Lower leg skin (tissue), 3 donors: Measurements from ENCODE around the gene PSEN1.

ENCODE experiments used
- POLR2A ChIP-seq, 2 donors: fragments of 450-650 bp; IDR thresholded peaks; one replicate each; pipeline ENCODE4 v1.6.1; 2016 to 2017; ENCODE audit warnings: antibody characterized with exemption in 2 of 2, mild to moderate bottlenecking in 1 of 2, moderate library complexity in 1 of 2
- TF ChIP-seq, protein P1 (sequence below), 3 donors: fragments of 450-650 bp; IDR thresholded peaks; one replicate each; pipeline ENCODE4 v1.5.1; 2016; ENCODE audit warnings: antibody characterized with exemption in 3 of 3, mild to moderate bottlenecking in 3 of 3, moderate library complexity in 2 of 3

DNA sequence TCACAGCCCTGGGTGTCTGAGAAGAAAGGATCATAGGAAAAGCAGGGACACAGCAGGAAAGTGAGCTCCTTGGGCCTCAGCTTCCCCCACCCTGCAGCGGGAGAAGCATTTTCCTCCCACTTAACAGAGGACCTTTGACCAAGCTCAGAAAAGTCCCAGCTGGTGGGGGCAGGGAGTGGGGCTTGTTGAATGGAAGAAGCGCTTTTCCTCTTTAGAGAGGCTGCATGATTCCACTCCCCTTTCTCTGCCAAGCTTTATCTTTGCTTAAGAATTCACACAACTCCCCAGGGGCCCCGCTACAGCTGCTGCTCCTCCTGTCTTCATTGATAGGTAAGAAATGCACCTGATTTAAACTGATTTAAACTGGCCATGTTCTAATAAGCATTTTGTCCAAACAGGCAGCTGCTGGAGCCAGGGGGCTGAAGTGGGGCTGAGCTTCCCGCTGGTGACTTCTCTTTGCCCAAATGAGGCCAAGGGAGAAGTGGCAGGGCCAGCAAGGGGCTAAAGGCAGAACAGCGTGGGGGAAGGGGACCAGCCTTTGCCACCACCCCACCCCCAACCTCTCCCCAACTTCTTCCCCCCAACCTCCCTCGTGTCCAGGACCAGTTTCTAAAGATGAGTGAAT lies 99.3 kb downstream of the PSEN1 start:
- no peak for TF ChIP-seq POLR2A (IDR thresholded peaks at IDR 0.05)
- TF ChIP-seq, protein P1, sequence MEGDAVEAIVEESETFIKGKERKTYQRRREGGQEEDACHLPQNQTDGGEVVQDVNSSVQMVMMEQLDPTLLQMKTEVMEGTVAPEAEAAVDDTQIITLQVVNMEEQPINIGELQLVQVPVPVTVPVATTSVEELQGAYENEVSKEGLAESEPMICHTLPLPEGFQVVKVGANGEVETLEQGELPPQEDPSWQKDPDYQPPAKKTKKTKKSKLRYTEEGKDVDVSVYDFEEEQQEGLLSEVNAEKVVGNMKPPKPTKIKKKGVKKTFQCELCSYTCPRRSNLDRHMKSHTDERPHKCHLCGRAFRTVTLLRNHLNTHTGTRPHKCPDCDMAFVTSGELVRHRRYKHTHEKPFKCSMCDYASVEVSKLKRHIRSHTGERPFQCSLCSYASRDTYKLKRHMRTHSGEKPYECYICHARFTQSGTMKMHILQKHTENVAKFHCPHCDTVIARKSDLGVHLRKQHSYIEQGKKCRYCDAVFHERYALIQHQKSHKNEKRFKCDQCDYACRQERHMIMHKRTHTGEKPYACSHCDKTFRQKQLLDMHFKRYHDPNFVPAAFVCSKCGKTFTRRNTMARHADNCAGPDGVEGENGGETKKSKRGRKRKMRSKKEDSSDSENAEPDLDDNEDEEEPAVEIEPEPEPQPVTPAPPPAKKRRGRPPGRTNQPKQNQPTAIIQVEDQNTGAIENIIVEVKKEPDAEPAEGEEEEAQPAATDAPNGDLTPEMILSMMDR (IDR thresholded peaks at IDR 0.05): no peak
